ENCODE results near the gene NODAL.

NODAL gene

DNA sequence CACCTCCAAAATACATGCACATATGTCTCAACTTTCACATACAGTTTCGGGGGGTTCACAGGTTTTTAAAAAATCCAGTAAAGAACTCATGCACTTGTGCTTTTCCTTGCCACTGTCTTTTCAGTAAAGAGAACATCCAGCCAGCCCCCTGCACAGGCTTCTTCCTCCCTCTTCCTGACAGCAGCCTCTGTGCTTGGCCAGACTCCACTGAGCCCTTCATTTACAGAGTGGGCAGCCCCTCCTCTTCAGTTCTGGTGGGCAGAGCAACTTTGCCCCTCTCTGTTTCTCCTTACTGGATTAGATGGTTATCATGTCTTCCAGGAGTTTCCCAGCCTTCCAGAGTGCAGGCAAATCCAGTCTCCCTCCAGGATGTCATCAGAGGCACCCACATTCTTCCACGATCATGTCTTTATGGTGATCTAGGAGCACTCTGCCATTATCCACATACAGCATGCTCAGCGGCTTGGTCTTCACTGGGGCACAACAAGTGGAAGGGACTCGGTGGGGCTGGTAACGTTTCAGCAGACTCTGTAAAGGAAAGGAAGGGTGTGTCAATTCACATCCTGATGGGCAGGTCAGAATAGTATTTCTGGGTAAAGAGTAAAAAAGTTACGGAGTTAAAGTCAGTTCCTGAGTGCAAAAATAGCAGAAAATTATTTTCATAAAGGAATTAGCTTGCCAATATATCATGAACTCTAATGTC lies 8.8 kb downstream of the NODAL start:
- no peak for DNase-seq (ENCODE audit: low read depth)

DNA sequence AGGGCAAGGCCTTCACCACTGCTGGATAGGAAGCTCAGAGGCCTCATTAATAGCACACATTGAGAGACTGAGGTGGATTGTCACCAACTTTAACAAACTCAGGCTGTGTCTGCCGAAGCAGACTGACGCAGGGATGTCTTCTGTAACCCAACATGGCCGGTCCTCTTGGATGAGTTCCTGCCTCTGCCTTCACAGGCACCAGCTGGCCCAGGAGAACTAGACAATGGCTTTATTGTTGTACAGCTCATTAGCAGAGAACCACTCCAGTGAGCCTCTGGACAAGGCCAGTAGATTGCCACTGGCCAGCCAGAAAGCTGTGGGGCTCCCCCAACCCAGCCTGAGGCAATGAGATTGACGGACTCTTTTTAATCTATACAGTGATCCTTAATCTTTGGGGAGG lies 9.4 kb downstream of the NODAL start:
- no peak for DNase-seq (ENCODE audit: low read depth)

DNA sequence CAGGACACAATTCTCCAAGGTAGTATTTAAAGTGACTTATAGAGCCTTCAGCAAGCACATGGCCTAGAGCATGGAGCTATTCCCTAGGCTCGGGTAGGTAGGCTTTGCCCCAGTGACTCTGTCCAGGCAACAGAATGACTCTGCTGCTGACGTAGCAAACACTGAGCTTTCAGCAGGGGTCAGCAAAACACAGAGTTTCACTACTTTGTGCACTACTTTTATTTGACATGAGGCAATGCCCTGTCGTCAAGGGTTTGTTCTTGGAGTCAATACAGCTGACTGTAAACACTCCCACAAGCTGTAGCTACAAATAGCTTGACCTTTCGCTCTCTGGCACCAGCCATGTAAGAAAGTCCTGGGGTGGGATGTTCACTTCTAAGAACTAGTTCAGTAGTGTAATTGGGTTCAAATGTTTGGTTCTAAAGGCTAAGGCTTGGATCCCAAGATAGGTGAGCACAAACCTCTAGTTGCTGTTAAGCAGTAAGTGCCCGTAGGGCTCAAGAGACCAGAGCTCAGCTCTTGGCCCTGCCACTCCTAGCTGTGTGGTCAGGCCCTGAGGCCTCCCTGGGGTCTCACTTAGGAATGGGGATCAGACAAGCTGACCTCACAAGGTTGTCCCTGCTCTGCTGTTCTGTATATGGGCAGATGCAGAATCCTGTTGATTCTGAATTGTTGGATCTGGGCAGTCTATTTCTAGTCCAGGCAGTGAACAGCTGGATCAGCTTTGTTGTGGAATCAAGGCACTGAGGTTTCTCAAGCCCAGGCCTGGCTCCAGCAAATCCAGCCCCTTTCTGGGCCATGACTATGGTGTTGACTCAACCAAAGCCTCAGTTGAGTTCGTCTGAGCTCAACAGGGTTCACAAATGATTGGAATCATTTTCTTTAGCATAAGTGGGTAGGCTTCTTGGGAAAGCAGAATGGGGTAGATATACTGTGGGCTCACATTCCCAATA lies 10.7 kb downstream of the NODAL start:
- peak; percentile 90 for DNase-seq (ENCODE audit: low read depth)

DNA sequence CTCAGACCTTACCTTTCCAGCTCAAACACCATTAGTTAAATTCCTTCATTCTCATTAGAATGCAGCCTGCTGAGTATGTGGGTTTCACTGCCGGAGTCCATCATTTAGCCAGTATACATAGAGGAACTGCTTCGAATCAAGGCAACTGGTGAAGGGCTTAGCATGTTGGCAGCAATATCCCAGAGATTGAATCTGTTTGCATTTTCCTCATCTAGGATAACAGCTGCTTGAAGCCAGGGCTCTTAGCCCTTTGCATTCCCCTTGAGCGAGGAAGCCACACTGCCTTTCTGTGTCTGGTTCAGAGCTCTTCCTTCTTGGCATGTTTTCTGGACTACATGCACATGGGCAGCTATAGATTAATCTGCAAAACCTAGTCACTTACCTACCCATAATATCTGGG lies 14.7 kb downstream of the NODAL start:
- DNase-seq (ENCODE audit: low read depth): no peak

DNA sequence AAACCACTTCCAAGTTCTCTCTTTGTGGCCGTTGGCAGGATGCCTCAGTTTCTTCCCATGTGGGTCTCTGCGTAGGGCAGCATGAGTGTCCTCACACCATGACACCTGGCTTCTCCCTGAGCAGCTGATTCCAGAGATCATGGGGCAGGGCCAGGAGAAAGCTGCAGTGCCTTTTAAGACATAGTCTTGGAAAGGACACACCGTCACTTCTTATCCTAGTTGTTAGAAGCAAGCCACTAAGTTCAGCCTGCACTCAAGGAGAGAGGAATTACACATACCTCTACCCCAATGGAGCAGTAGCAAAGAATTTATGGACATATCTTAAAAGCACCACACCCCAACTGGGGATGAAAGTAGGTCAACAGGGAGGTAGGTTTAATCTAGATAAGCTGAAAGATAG lies 16.4 kb downstream of the NODAL start:
- DNase-seq (ENCODE audit: low read depth): no peak

DNA sequence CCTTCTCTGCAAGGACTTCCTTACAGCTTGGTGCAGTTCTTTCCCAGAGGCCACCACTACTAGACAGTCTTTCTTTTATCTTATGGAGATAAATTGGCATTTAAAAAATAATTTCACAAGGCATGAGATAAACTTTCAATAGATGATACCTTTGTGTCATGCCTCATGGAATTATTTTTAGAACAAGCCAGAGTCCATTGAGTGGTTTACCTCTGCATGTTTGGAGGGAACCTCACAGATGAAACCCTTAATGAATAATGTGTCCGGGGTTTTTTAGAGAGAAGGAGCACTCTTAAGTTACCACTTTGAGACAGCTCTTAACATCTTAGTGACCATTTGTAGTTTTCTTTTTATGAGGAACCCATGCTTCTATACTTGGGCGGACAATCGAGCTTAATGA lies 17.2 kb downstream of the NODAL start:
- no peak for DNase-seq (ENCODE audit: low read depth)

DNA sequence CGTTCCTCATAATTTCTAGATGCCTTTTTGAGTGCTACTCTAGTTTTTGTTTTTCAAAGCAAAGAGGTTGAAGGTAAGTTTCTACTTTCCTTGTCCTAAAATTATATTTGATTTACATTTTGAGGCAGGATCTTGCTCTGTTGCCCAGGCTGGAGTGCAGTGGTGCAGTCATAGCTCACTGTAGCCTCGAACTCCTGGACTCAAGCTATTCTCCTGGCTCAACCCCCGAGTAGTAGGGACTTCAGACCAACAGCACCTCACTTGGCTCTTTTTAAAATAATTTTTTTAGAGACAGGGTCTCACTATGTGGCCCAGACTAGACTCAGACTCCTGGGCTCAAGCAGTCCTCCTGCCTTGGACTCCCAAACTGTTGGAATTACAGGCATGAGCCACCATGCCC lies 22.8 kb downstream of the NODAL start:
- DNase-seq (ENCODE audit: low read depth): no peak

DNA sequence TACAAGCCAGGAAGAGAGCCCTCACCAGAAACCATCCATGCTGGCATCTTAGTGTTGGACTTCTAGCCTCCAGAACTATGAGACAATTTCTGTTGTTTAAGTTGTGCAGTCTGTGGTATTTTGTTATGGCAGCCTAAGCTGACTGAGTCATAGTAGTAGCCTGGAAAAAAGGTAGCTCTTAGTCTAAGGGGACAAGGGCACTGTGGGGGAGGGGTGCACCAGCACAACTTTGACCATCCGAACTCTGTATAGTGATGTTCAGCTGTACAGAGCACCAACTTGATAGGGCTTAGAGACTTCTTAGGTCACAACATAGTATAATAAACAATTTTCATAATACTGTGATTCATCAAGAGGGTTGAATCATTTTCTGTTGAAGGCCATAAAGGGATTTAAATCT lies 23.3 kb downstream of the NODAL start:
- DNase-seq (ENCODE audit: low read depth): peak; percentile 92

DNA sequence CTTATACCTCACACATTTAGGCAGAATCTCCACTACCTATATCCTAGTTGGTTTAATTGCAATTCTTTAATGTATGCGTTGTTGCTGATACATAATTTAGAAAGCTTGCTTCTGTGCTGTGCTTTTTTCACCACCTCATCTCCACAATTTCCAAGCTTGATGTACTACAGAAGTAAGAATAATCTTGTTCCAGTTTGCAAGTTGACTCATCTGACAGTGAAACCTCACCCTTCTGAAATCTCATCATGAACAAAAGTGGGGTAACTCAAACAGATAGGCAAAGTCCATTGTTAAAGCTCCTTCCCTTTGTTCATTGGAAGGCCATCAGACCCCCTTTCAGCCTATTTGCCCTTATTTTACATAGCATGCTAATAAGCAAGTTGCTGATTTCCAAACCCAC lies 23.9 kb downstream of the NODAL start:
- DNase-seq (ENCODE audit: low read depth): peak; percentile 78

DNA sequence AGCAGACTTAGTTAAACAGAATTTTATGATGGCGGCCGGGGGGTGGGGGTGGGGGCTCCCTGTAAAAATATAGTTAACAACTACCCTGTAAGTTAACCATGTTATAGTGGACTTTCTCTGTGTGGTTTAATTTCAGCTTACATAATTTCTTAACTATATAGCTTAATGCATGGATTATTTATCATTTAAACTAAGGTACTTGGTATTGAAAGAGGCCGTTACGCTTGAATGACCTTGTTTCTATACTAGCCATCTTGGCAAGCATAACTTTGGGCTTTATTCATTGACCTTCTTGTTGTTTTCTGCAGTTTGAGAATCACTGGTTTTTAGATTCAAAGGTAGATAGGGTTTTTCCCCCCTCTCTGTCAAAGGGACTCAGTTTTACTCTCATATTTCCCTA lies 29.1 kb downstream of the NODAL start:
- no peak for DNase-seq (ENCODE audit: low read depth)

DNA sequence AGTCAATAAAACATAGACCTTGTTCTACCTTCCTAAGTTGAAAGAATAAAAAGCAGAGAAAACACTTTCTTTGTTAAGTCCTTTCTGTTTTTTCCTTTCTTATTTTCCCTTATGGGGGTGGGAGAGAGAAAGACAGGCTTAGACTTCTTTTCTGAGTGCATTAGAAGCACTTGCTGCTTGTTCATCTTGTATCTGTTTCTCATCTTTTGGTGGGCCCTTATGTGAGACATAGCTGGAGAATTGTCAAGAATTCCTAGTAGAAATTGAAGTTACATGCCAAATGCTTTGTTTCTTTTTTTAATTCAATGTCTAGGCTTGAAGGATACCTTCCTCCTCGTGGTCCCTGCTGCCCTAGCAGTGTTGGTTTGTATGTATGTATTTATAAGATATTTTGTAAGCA lies 30.9 kb downstream of the NODAL start:
- DNase-seq (ENCODE audit: low read depth): no peak

DNA sequence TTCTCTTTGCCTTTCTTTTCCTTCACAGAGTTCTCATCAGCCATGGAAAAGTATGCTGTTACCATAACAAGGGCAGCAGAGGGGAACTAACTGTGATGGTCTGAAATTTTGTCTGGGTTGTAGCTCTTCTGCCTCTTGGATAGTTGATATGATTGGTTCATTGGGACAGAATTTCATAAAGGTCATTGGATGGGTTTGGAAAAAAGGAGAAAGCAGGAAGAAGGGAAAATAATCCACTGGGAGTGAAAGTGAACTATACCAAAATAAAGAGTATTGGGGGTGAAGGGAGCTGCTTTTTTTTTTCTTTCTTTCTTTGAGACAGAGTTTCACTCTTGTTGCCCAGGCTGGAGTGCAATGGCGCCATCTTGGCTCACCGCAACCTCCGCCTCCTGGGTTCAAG lies 31.7 kb downstream of the NODAL start:
- DNase-seq (ENCODE audit: low read depth): no peak

DNA sequence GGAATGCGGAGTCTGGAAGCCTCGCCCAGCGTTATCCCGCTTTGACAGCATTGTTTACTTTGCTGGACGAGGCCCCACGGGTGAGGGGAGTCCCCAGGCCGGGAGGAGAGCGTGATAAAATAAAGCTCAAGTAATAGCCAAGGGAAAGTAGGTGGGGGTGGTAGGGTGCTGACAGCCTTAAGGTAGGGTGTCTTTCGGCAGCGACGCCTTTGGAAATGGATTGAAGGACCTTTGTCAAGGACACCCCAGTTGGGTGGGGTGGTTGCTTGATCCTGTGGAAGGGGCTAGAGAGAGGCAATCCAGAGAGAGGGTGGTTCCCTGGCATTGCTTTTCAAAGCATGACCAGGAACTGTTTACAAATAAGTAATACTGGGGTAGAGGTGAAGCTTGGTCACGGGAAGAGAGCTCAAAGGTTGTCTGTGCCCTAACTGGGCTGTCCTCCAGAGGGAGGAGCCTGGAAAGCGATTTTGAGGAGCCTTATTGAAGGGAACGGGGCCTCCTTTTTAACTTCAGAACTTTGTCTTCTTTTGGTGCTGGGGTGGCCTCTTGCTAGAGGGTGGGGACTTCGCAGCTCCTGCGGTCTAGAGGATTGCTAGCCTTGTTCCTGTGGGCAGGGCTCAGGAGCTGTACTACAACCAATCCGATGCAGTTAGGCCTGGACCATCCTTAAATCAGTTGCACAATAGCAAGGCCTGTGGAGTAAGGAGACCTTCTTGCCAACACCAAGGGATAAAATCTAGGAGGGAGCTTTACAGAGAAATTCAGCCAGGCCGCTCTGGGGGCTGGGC lies 36.2 kb downstream of the NODAL start:
- DNase-seq (ENCODE audit: low read depth): peak; percentile 99

DNA sequence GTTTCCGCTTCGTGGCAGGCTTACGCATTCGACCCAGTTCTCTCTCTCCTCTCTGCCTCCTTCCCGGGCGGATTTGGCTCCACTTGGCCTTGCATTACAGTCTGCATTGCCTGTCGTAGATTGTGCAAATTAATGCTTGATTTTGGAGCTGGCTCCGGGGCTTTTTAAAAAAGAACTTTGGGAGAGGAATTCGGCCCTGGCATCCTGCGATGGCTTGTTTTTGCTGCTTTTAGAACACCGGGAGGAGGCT lies 36.8 kb downstream of the NODAL start:
- DNase-seq (ENCODE audit: low read depth): no peak

DNA sequence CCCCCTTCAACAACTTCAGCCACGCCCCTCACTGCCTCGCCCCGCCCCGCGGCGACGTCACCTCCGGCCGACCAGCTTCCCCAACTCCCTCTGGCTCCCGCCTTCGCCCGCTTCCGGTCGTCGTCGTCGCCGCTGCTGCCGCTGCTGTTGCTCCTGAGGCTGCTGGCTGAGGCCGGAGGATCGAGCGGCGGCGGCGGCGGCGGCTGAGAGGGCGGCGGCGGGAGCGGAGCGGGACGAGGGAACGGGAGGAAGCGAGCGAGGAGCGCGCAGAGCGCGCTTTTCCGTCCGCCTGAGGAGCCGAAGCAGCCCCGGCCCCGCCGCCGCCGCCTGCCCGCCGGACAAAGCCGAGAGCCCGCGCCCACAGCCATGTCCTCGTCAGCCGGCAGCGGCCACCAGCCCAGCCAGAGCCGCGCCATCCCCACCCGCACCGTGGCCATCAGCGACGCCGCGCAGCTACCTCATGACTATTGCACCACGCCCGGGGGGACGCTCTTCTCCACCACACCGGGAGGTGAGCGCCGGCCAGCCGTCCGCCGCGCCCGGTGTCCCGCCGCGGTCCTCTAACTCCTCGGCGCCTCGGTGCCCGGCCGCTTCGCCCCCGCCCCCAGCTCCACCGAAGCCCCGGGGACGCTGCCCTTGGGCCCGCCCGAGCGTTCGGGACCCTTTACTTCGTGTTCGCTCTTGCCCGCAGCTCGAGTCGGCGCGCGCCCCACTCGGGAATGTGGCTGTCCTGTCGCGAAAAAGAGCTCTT lies 37.3 kb downstream of the NODAL start, which contains the start of gene EIF4EBP2:
TSS of gene EIF4EBP2 (plus strand) at position 110 of the 751 bp plus-strand sequence. CDS start at position 367, 257 bp downstream.
- DNase-seq (ENCODE audit: low read depth): peak; percentile 91

DNA sequence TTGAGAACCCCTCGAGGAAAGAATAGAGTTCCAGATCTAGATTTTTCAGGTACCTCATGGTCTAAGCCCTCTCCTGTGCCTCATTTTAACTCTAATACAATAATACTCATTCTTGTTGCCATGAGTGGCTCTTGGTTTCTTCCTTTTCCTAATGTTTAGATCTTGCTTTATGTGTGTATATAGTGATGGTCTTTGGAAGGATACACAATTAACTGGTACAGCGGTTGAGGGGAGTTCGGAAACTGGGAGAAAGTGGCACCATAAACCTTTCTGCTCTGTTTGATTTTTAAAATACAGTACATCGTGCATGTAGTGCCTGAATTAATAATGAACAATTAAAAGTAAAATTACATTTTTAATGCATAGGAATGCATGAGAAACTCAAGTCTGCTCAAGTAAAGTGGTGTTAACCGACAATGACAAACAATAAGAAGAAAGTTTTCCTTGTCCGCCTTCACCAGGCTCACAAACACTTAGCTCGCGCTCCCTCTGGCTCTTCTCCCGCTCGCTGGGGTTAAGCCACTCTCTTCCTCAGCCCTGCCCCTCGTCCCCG lies 37.9 kb downstream of the NODAL start:
- no peak for DNase-seq (ENCODE audit: low read depth)

DNA sequence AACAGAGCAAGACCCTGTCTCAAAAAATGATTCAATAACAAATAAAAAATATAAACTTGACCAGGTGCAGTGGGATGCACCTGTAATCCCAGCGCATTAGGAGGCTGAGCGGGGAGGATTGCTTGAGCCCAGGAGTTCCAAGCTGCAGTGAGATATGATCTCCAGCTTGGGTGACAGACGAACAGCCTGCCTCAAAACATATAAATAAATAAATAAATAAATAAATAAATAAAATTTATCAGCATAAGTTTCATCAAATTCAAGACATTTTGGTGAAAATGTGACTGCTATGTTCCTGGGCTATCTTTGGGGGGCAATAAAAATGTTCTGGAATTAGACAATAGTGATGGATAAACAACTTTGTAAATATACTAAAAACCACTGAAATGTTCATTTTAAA lies 42.3 kb downstream of the NODAL start:
- DNase-seq (ENCODE audit: low read depth): no peak

DNA sequence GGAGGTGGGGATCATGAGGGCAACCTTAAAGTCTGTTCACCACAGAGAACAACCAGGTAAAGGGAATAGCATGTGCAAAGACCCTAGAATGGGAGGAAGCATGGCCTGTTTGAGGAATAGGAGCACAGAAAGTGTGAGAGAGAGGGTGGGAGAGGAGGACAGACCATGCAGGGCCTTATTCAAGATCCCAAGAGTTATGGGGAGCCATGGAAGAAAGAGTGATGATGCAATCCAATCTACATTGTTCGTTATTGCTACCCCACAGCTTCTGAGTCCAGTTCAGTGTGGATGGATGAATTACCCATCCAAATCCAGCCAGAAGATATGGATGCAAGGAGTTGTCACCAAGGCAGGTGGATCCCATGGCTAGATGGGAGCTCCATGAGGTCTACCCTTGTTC lies 45.3 kb downstream of the NODAL start:
- DNase-seq (ENCODE audit: low read depth): no peak

DNA sequence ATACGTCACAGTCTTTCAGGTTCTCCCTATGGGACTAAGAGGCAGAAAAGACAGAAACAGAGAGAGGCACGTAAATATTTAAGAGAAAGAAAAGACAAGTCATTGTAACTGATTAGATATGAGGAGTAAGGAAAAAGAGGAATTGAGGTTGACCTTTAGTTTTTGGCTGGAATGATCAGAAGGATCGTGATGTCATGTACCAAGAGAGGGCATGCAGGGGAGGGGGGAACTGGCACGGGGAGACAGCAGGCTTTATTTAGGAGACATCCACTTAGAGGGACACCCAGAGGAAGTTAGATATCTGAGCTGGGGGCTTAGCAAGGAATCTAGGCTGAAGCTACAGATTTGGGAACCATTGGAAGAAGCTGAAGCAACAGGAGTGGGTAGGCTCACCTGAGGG lies 49.8 kb downstream of the NODAL start:
- DNase-seq (ENCODE audit: low read depth): no peak
